Cardiac muscle cell (in vitro differentiated cells and primary cell): ENCODE results near the gene DNHD1. TPM values are rescaled to one million over a fixed set of nuclear protein-coding genes. Genes with fewer than 3 reads are reported as not detected.

ENCODE experiments used
- DNase-seq, 2 donors: peaks; one replicate each; pipeline versions ENCODE4 v3.0.0 to v3.0.0-alpha.2; 2010 to 2017; ENCODE audit warnings: low read depth in 1 of 2, low spot score in 1 of 2
- H3K27ac ChIP-seq: fragments of 200-600 bp; sonication (generic); 2 replicates; pipeline ENCODE4 v1.5.1; 2016
- H3K27me3 ChIP-seq: fragments of 200-600 bp; sonication (generic); 2 replicates; pipeline ENCODE4 v1.6.0; 2016; ENCODE audit warnings: control low read depth
- H3K36me3 ChIP-seq: fragments of 200-600 bp; sonication (generic); 2 replicates; pipeline ENCODE4 v1.5.1; 2016; ENCODE audit warnings: control low read depth
- H3K4me1 ChIP-seq: fragments of 200-600 bp; sonication (generic); 2 replicates; pipeline ENCODE4 v1.8.1; 2017; ENCODE audit warnings: low read depth, mild to moderate bottlenecking, mixed run types
- H3K4me3 ChIP-seq: fragments of 200-600 bp; sonication (generic); 2 replicates; pipeline ENCODE4 v1.5.1; 2016; ENCODE audit warnings: mild to moderate bottlenecking
- H3K9me3 ChIP-seq: fragments of 200-600 bp; sonication (generic); 2 replicates; pipeline ENCODE4 v1.5.1; 2017; ENCODE audit warnings: low read depth, mild to moderate bottlenecking, control low read depth
- polyA plus RNA-seq: library from polyadenylated mRNA; unstranded; fragments of >200 nt; fragmentation: Nextera tagmentation; extraction: Ambion mirVana; gene quantifications from 2 replicates; pipeline ENCODE4 v1.2.1, GENCODE V29; 2016
- total RNA-seq: library from RNA; depleted of rRNA; stranded (reverse); fragments of >200 nt; gene quantifications from 2 replicates; pipeline ENCODE4 v1.2.3, GENCODE V29; 2016
- TF ChIP-seq, protein P1 (sequence below): IDR thresholded peaks from 2 replicates; pipeline ENCODE4 v1.5.1; 2012; ENCODE audit warnings: low read depth, mild to moderate bottlenecking, low read length

Gene DNHD1
- total and polyA plus RNA-seq, 2 experiments from 2014 or later, result 8.8 to 24.5 TPM

DNA sequence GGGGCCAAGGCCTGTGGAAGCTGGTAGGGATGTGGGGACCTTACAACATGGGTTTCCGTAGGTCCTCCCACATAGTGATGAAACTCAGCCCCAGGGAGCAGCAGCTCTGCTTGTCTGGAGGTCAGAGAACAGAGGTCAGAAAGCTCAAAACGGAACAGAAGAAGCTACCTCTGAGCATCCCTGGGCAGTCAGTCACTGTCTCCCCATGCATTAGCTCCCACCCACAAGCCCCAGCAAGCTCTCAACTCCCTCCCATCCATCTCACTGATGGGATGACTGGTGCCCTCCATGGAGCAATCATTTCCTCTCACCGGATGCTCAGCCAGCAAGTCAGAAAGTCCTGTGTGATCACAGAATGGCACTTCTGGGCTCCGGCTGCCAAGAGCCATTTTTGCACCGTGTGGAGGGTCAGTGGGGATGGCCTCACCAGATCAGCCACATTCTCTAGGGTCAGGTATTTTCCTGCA lies 120.3 kb downstream of the DNHD1 start:
- Histone ChIP-seq H3K9me3 (no peaks in the 10 kb centered on the region), H3K4me1 (no peaks in the 10 kb centered on the region), H3K36me3 (no peaks in the 10 kb centered on the region), H3K4me3 (no peak overlapping the region), H3K27ac (no peak overlapping the region), H3K27me3 (no peaks in the 10 kb centered on the region)
- DNase-seq, result no peak
- TF ChIP-seq, protein P1, sequence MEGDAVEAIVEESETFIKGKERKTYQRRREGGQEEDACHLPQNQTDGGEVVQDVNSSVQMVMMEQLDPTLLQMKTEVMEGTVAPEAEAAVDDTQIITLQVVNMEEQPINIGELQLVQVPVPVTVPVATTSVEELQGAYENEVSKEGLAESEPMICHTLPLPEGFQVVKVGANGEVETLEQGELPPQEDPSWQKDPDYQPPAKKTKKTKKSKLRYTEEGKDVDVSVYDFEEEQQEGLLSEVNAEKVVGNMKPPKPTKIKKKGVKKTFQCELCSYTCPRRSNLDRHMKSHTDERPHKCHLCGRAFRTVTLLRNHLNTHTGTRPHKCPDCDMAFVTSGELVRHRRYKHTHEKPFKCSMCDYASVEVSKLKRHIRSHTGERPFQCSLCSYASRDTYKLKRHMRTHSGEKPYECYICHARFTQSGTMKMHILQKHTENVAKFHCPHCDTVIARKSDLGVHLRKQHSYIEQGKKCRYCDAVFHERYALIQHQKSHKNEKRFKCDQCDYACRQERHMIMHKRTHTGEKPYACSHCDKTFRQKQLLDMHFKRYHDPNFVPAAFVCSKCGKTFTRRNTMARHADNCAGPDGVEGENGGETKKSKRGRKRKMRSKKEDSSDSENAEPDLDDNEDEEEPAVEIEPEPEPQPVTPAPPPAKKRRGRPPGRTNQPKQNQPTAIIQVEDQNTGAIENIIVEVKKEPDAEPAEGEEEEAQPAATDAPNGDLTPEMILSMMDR, result no peak

DNA sequence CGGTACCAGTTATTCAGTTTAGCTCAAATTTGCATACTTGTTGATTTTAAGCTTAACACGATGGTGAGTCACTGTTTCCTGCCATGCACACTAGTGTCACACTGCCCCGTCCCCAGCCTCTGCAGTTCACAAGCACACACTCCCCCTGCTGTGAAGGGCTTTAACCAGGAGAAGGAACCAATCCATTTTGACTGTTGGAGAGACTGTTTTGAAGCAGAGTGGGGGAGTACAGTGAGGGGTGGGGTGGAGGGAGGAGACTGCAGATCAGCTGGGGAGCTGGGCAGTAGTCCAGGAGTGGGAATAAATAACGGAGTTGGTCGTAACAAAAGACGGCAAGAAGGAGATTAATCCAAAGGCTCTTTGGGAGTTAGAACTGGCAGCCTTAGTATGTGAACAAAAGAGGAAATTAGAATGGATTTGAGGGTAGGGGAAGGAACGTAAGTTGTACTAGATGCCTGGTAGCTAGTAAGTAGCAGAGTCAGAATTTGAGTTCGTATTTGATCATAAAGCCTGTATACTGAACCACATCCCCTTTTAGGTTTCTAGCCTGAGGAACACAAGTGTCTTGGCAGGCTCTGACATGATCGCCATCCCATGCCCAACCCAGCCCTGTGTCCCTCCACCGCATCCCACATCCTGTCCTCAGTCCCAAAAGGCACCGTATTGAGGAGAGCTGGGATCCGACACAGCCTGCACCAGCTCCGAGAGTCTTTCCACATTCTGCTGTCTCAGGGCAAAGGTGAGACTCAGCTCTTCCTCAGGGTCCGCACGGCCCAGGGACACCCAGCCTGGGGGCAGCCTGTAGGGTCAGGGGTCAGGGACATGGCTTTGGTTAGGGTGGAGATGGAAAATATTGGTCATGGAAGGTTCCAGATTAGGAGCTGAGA lies 121.3 kb downstream of the DNHD1 start:
- H3K9me3 ChIP-seq, result no peaks in the 10 kb centered on the region
- peak overlapping the region; percentile 63 for H3K4me3 ChIP-seq
- H3K27ac ChIP-seq, result peak overlapping the region; percentile 70
- DNase-seq, result peak in 1 of 2 donors; percentile 89
- H3K4me1 ChIP-seq, result no peaks in the 10 kb centered on the region
- TF ChIP-seq, protein P1, result peak; percentile 16
- no peaks in the 10 kb centered on the region for H3K27me3 ChIP-seq
- no peaks in the 10 kb centered on the region for H3K36me3 ChIP-seq

DNA sequence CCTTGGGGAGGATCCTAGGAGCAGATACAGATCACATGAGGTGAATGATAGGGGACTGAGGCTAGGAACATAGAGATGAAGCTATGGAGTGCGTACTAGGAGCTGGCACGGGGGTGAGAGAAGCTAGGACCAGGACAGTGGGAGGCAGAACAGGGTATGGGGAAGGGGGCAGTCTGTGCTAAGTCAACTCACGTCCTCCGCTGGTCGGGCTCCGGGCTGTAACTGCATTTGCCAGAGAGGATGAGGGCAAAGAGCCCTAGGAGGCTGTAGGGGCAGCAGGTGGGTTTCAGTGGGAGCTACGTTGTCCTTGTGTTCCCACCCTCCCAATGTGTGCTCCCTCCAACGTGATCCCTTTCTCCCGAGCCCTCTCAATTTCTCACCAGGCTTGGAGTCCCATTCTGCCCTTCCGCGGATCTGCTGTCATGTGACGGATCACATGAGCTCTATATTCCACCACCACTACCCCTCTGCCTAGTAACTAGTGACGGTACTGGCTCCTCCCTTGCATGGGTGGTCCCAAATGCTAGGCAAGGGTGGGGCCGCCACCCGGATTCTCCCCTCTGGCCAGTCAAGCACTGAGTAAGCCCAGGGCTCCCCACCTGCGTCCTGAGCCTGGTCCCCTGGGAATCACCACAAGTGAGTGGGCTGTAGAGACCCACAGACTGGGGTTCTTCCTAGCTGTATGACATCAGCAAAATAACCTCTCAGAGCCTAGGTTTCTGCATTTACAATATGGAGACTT lies 122.1 kb downstream of the DNHD1 start, which contains the start of gene TPP1:
Gene TPP1, minus strand, starts transcription at position 419 of the 742 bp plus-strand sequence. Its CDS starts 22 bp downstream, at position 397.
- peak; percentile 94 to 95 for DNase-seq
- TF ChIP-seq, protein P1, result no peak
- Histone ChIP-seq H3K4me1 (no peaks in the 10 kb centered on the region), H3K9me3 (no peaks in the 10 kb centered on the region), H3K27ac (peak within 1 kb of the TSS; percentile 70), H3K36me3 (no peaks in the 10 kb centered on the region), H3K4me3 (peak within 1 kb of the TSS; percentile 63), H3K27me3 (no peaks in the 10 kb centered on the region)

DNA sequence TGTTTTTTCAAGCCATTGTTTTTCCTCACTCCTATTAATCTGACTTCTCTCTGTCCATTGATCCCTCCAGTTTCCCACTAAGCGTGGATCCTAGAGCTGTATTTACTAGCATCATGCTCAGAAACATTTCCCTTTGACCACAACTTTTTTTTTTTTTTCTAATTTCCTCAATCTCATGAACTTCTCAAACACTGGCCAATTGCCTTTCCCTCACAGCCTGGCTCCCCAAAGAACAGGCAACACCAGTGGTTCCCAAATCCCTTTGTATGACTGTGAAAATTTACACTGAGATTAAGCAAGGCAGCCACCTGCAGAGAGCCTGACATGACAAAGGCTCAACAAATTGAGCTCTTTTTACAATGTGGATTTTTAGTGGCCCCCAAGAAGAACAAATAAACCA lies 123.6 kb downstream of the DNHD1 start:
- no peak overlapping the region for H3K4me3 ChIP-seq
- H3K4me1 ChIP-seq, result no peaks in the 10 kb centered on the region

More for the DNA sequence above, 123.6 kb downstream of the DNHD1 start:
- TF ChIP-seq, protein P1, result no peak
- Histone ChIP-seq H3K27me3 (no peaks in the 10 kb centered on the region), H3K27ac (no peak overlapping the region), H3K9me3 (no peaks in the 10 kb centered on the region), H3K36me3 (peaks cover 9% of the 10 kb centered on the region)
- DNase-seq, result no peak

Other genes with a start within 250 kb of the DNHD1 start
- gene CCKBR, start 237.4 kb upstream of the DNHD1 start, total RNA-seq, result 4.9 and 5.2 TPM in 2 replicates
- gene CCKBR, start 237.4 kb upstream of the DNHD1 start, polyA plus RNA-seq, result 4.4 and 5.4 TPM in 2 replicates
- gene CAVIN3, start 176.8 kb upstream of the DNHD1 start, total RNA-seq, result 54.5 and 71.8 TPM in 2 replicates
- 57.4 and 76.1 TPM in 2 replicates for gene CAVIN3, start 176.8 kb upstream of the DNHD1 start, polyA plus RNA-seq
- gene SMPD1, start 106.8 kb upstream of the DNHD1 start, total RNA-seq, result 44.8 and 52.1 TPM in 2 replicates
- 29.2 and 43.8 TPM in 2 replicates for gene SMPD1, start 106.8 kb upstream of the DNHD1 start, polyA plus RNA-seq
- 159 and 188 TPM in 2 replicates for gene APBB1, start 78.2 kb upstream of the DNHD1 start, total RNA-seq
- 193 and 201 TPM in 2 replicates for gene APBB1, start 78.2 kb upstream of the DNHD1 start, polyA plus RNA-seq
- gene HPX, start 56.3 kb upstream of the DNHD1 start, total RNA-seq, result 0.95 TPM in 1 of 2 replicates, not detected in the other
- gene HPX, start 56.3 kb upstream of the DNHD1 start, polyA plus RNA-seq, result 0.73 and 2.3 TPM in 2 replicates
- gene TRIM3, start 23.3 kb upstream of the DNHD1 start, total RNA-seq, result 25.3 and 27.5 TPM in 2 replicates
- 21.5 and 21.9 TPM in 2 replicates for gene TRIM3, start 23.3 kb upstream of the DNHD1 start, polyA plus RNA-seq
- gene ARFIP2, start 15.9 kb upstream of the DNHD1 start, total RNA-seq, result 52.7 and 56.7 TPM in 2 replicates
- gene ARFIP2, start 15.9 kb upstream of the DNHD1 start, polyA plus RNA-seq, result 60.1 and 68.9 TPM in 2 replicates
- gene TIMM10B, start 15.8 kb upstream of the DNHD1 start, total RNA-seq, result 33.7 and 62.0 TPM in 2 replicates
- 39.0 and 46.2 TPM in 2 replicates for gene TIMM10B, start 15.8 kb upstream of the DNHD1 start, polyA plus RNA-seq
- gene RRP8, start 106.3 kb downstream of the DNHD1 start, total RNA-seq, result 20.7 and 27.3 TPM in 2 replicates
- 32.6 and 46.0 TPM in 2 replicates for gene RRP8, start 106.3 kb downstream of the DNHD1 start, polyA plus RNA-seq
- 221 and 259 TPM in 2 replicates for gene ILK, start 106.5 kb downstream of the DNHD1 start, total RNA-seq
- gene ILK, start 106.5 kb downstream of the DNHD1 start, polyA plus RNA-seq, result 270 and 316 TPM in 2 replicates
- gene TAF10, start 114.9 kb downstream of the DNHD1 start, total RNA-seq, result 72.6 and 113 TPM in 2 replicates
- gene TAF10, start 114.9 kb downstream of the DNHD1 start, polyA plus RNA-seq, result 277 and 316 TPM in 2 replicates
- 13.2 and 27.8 TPM in 2 replicates for gene TPP1, start 122.1 kb downstream of the DNHD1 start, total RNA-seq
- gene TPP1, start 122.1 kb downstream of the DNHD1 start, polyA plus RNA-seq, result 28.0 and 36.8 TPM in 2 replicates
- 45.8 and 60.2 TPM in 2 replicates for gene DCHS1, start 158.5 kb downstream of the DNHD1 start, total RNA-seq
- gene DCHS1, start 158.5 kb downstream of the DNHD1 start, polyA plus RNA-seq, result 16.0 and 19.8 TPM in 2 replicates
- gene MRPL17, start 186.1 kb downstream of the DNHD1 start, total RNA-seq, result 52.1 and 100 TPM in 2 replicates
- 62.1 and 108 TPM in 2 replicates for gene MRPL17, start 186.1 kb downstream of the DNHD1 start, polyA plus RNA-seq